ENCODE measurements around the gene PTPRN2. TPM values are rescaled to one million over a fixed set of nuclear protein-coding genes. Genes with fewer than 3 reads are reported as not detected.
"Not testable (repeated sequence)": the region's sequence is repeated elsewhere in the genome, so short reads cannot be mapped to it uniquely, and the experiment has no call there.

PTPRN2 gene
- total RNA-seq, 1 donor from 2014 or later = 0.33 TPM

- no peak for ATAC-seq
- DNase-seq (ENCODE audit: low spot score) = no peak
These were observed 603.0 kb downstream of the PTPRN2 start for GRCh38 chr7:157984423-157985163.

GRCh38 chr7:157983502-157984422 lies 603.9 kb downstream of the PTPRN2 start:
- no peak for DNase-seq (ENCODE audit: low spot score)
- ATAC-seq = no peak

DNA sequence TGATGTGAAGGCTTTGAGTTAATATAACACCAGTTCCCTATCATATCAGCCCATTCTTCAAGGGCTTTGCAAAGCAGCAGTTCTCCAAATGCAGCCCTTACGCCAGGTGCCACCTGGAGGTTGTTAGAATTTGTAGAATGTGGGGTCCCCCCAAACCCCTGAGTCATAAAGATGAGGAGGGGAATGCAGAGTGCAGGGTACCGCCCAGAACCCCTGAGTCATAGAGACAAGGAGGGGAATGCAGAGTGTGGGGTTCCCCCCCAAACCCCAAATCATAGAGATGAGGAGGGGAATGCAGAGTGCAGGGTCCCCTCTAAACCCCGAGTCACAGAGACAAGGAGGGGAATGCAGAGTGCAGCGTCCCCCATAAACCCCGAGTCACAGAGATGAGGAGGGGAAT lies 605.8 kb downstream of the PTPRN2 start:
- ATAC-seq = no peak

GRCh38 chr7:157980774-157981173 lies 606.8 kb downstream of the PTPRN2 start:
- DNase-seq (ENCODE audit: low spot score) (no peak), ATAC-seq (no peak)

More for the DNA sequence above, 605.8 kb downstream of the PTPRN2 start:
- DNase-seq (ENCODE audit: low spot score) = no peak

GRCh38 chr7:157980341-157980731 lies 607.3 kb downstream of the PTPRN2 start:
- not testable (repeated sequence) for ATAC-seq; DNase-seq (ENCODE audit: low spot score)

GRCh38 chr7:157979636-157980340 lies 607.8 kb downstream of the PTPRN2 start:
- no peak for ATAC-seq
- DNase-seq (ENCODE audit: low spot score) = no peak

- ATAC-seq = no peak
- no peak for DNase-seq (ENCODE audit: low spot score)
These were observed 608.9 kb downstream of the PTPRN2 start for GRCh38 chr7:157978766-157979165.

DNA sequence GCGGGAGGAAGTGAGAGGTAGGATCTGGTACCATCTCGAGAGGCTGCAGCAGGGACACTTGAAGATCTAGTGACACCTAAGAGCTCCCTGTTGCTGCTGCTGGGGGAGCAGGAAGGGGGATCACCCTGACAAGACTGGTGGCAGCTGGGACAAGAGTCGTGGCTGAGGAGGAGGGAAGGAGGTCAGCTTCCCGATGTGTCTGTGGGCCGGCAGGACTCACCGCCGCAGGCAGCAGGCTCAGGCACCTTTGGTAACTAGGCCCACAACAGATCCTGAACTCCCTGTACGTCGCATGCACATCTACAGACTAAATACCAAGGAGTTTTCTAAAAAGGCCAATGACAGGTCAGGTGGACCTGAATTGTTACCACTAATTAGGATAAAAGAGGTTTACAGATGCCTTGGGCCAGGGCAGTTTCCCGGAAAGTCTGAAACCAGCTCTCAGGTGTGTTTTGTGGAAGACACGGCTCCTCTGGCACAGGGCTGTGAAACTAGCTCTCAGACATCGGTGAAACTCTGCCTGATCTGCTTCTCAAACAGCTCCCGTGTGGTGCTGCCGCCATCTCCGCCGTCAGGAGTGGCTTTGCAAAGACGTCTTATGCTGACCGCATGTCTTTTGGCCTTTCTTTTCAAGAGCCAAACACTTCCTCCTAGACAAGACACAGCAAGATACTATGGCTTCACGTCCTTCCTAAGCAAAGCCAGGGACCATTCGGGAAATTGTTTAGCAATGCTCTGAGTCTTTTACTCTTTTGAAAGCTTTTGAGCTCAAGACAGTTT lies 609.7 kb downstream of the PTPRN2 start:
- DNase-seq (ENCODE audit: low spot score) (no peak), ATAC-seq (no peak)

GRCh38 chr7:157977306-157977705 lies 610.3 kb downstream of the PTPRN2 start:
- ATAC-seq (no peak), DNase-seq (ENCODE audit: low spot score) (no peak)

DNA sequence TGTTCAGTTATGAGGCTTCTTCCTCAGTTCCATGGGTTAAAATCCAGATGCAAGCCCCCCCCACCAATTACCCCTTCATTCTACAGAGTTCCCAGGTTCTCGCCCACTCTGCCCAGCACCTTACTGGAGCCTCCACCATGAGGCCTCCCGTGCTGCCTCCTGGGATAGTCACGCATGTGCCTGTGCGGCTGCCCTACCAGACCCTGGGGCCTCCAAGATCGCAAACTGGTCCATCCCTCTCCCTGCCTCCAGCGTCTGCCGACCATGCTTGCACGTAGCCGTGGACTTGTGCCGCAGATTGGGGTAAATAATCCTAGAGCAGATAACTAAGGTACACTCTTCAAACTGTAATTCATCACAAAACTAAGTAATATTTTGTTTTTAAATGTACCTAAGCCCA lies 611.2 kb downstream of the PTPRN2 start:
- ATAC-seq (no peak), DNase-seq (ENCODE audit: low spot score) (no peak)

DNA sequence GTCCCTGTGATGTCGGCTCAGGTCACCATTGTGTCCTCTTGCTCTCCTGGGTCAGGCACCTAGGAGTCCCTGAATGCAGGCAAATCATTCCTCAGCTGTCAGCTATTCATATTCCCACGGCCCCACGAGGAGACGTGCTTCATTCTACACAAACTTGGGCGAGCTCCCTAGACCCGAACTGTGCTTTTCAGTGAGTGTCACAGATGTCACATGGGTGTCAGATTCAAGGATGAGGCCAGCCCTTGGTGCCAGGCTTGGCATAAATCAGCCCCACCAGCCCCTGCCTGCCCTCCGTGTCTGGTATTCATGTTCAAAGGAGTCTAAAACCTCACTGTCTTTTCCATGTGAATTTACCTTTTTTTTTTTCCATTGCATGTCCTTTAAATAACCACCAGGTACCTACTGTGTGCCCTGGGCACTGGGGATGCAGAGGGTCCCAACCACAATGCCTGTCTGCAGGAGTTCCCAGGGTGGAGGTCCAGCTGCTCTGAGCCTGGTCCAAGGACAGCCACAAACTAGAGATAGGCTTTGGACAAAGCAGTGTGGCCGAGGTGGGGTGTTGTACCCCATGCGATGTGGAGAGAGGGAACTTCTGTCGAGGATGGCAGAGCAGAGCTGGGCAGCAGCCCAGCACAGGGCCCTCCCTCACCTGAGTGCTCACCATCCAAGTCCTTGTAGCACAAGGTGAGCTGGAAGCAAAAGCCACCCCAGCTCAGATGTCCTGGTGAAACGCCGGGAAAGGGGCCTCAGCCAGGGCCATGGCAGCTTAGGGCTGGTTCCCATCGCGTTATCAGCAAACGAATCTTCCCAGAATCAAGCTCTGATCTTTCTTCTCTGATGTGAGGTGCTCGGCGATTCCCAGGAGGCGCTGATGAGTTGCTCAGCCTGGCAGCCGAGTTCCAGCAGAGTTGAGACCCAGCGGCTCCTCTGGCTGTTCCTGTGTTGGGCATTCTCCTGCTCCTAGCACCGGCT lies 611.9 kb downstream of the PTPRN2 start:
- DNase-seq (ENCODE audit: low spot score) = no peak
- no peak for ATAC-seq

DNA sequence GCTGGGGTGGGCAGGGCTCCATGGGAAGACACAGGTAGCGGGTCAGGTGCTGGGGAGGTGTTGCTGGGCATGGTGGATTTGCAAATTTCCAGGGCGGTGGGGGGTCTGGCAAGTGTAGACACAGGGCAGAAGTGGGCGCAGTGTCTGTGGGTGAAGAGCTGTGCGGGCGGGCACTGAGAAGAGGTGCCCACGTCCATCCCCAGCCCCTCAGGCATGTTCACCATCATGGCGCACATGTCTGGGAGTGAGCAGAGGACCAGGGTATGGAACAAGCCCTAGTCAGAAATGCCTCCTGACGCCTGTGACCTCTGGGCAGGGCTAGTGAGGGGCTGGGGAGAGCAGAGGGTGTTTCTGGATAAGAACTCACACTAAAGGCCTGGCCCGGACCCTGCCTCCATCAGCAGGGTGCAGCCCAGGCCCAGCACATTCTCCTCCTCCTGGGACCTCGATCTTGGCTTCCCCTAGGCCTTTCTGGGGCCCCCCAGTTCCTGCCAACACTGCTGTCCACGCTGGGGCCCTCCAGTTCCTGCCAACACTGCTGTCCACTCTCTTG lies 612.9 kb downstream of the PTPRN2 start:
- ATAC-seq (no peak), DNase-seq (ENCODE audit: low spot score) (no peak)

DNA sequence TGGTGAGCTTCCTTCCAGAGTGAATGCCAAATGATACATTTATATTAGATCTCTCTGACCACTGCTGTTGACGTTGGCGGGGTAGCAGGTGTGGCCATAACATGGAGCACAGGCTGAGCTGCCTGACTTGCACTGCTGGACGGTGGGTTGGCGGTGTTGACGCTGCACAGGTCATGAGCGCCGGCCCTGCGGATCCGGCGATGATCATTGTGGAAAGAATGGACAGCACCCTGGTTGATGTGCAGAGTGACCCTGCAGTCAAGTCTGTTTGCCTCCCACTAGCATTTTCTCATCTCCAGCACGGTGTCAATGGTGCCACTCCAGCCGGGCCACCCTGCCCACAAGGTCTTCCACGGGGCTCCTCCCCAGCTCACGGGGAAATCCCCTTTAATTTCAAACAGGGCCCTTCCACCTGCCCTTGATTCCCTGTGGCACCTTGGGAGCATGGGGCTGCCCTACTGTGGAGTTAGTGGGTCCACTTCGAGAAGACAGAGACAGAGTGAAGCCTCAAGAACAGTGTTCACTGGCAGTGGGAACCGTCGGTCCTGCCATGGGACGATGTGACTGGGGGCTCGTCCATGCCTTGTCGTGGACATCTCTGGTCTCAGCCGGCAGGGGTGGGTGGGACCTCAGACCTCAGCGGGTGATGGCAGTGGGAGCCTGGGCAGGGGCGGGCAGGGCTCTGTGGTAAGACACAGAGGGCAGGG lies 613.5 kb downstream of the PTPRN2 start:
- DNase-seq (ENCODE audit: low spot score) (no peak), ATAC-seq (no peak)

GRCh38 chr7:157972914-157973313 lies 614.7 kb downstream of the PTPRN2 start:
- ATAC-seq (no peak), DNase-seq (ENCODE audit: low spot score) (no peak)

DNA sequence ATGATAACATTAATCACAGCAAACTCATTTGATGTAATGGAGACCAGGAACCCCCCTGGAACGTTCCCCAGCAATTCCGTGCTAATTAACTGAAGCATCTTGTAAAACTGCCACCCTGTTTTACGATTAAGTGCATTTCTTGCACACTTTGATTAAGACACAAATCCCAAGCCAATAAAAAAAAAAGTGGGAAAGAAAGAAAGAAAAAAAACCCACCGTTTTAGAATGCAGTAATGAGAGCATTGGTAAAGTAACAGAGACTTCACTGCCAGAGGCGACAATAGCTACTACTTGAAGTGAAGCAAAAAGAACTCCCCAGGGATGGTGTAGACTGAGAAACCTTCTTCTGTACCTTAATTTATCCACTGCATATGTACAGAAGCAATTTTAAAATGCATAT lies 616.1 kb downstream of the PTPRN2 start:
- no peak for DNase-seq (ENCODE audit: low spot score)
- no peak for ATAC-seq

GRCh38 chr7:157970744-157971143 lies 616.9 kb downstream of the PTPRN2 start:
- no peak for DNase-seq (ENCODE audit: low spot score)
- ATAC-seq = no peak

DNA sequence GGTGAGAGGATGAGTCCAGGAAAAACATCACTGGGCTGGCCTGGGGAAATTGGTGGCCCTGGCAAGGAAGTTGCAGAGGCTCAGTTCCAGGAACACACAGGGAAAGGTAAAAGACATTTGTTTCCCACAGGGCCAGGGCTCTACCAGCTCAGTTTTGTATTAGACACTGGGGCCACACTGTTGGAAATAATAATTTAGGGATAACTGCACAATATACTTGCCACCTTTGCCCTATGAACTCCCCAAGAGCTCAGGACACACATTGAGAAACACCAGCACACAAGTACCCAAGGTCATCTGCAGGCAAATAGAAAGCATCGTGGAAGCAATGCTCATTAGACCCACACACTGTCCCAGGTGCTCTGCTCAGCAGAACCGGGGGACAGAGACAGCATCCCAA lies 617.6 kb downstream of the PTPRN2 start:
- DNase-seq (ENCODE audit: low spot score) (no peak), ATAC-seq (no peak)

GRCh38 chr7:157966490-157966889 lies 621.1 kb downstream of the PTPRN2 start:
- ATAC-seq (no peak), DNase-seq (ENCODE audit: low spot score) (no peak)

GRCh38 chr7:157964521-157964920 lies 623.1 kb downstream of the PTPRN2 start:
- ATAC-seq (no peak), DNase-seq (ENCODE audit: low spot score) (no peak)
